ENCODE data around the gene CAD.

The CAD gene

GRCh38 chr2:27219091-27219490 is 1.9 kb downstream of the CAD start:
- peaks cover 30% of the 10 kb centered on the region for H3K4me1 ChIP-seq (ENCODE audit: insufficient read depth, low read length, poor library complexity, severe bottlenecking)
- H4K20me1 ChIP-seq (ENCODE audit: insufficient read depth, low read length, poor library complexity, severe bottlenecking): no peaks in the 10 kb centered on the region
- H3K9me2 ChIP-seq (replicated peaks; ENCODE audit: low read depth, low read length): no peaks in the 10 kb centered on the region
- H3K9ac ChIP-seq (ENCODE audit: low read depth, low read length, poor library complexity, severe bottlenecking): peak overlapping the region; percentile 96
- H2AFZ ChIP-seq (ENCODE audit: low read length): no peak overlapping the region
- no peaks in the 10 kb centered on the region for H3K9me3 ChIP-seq (ENCODE audit: insufficient read depth, low read depth, low read length)
- H3K79me2 ChIP-seq (ENCODE audit: insufficient read depth, low read length): peaks cover 31% of the 10 kb centered on the region
- H3F3A ChIP-seq (ENCODE audit: low read depth): no peaks in the 10 kb centered on the region
- no peaks in the 10 kb centered on the region for H3K27me3 ChIP-seq (ENCODE audit: insufficient read depth, low read length, poor library complexity, severe bottlenecking)
- peak overlapping the region; percentile 81 for H3K4me3 ChIP-seq (ENCODE audit: low read length, poor library complexity, severe bottlenecking)
- no peak for TF ChIP-seq CTCF (conservative IDR thresholded peaks at IDR 0.05; ENCODE audit: low read length)
- TF ChIP-seq EZH2phosphoT487 (IDR thresholded peaks at IDR 0.05; ENCODE audit: borderline replicate concordance): no peak
- peaks cover 23% of the 10 kb centered on the region; the same call in 1 of the 2 replicates for H3K36me3 ChIP-seq (ENCODE audit: insufficient read depth, low read length)
- peak overlapping the region; percentile 77 for H3K4me2 ChIP-seq (ENCODE audit: low read depth, low read length, poor library complexity, severe bottlenecking)

- no peak overlapping the region for H3K4me2 ChIP-seq (ENCODE audit: low read depth, low read length, poor library complexity, severe bottlenecking)
- TF ChIP-seq CTCF (conservative IDR thresholded peaks at IDR 0.05; ENCODE audit: low read length) (no peak), EZH2phosphoT487 (IDR thresholded peaks at IDR 0.05; ENCODE audit: borderline replicate concordance) (no peak)
- H3F3A ChIP-seq (ENCODE audit: low read depth): no peaks in the 10 kb centered on the region
- H3K4me3 ChIP-seq (ENCODE audit: low read length, poor library complexity, severe bottlenecking): no peak overlapping the region
- no peaks in the 10 kb centered on the region for H4K20me1 ChIP-seq (ENCODE audit: insufficient read depth, low read length, poor library complexity, severe bottlenecking)
- H3K9me3 ChIP-seq (ENCODE audit: insufficient read depth, low read depth, low read length): no peaks in the 10 kb centered on the region
- peaks cover 30% of the 10 kb centered on the region for H3K79me2 ChIP-seq (ENCODE audit: insufficient read depth, low read length)
- no peak overlapping the region for H3K9ac ChIP-seq (ENCODE audit: low read depth, low read length, poor library complexity, severe bottlenecking)
- H3K27me3 ChIP-seq (ENCODE audit: insufficient read depth, low read length, poor library complexity, severe bottlenecking): no peaks in the 10 kb centered on the region
- H3K36me3 ChIP-seq (ENCODE audit: insufficient read depth, low read length): peaks cover 33% of the 10 kb centered on the region; the same call in 1 of the 2 replicates
- H3K4me1 ChIP-seq (ENCODE audit: insufficient read depth, low read length, poor library complexity, severe bottlenecking): peaks cover 30% of the 10 kb centered on the region
- no peak overlapping the region for H2AFZ ChIP-seq (ENCODE audit: low read length)
- H3K9me2 ChIP-seq (replicated peaks; ENCODE audit: low read depth, low read length): no peaks in the 10 kb centered on the region
Measured at GRCh38 chr2:27220091-27220490, 2.9 kb downstream of the CAD start.

GRCh38 chr2:27221166-27221565 is 4.0 kb downstream of the CAD start:
- H3K9ac ChIP-seq (ENCODE audit: low read depth, low read length, poor library complexity, severe bottlenecking): no peak overlapping the region
- H2AFZ ChIP-seq (ENCODE audit: low read length): no peak overlapping the region
- H3K27me3 ChIP-seq (ENCODE audit: insufficient read depth, low read length, poor library complexity, severe bottlenecking): no peaks in the 10 kb centered on the region
- TF ChIP-seq CTCF (conservative IDR thresholded peaks at IDR 0.05; ENCODE audit: low read length) (no peak), EZH2phosphoT487 (IDR thresholded peaks at IDR 0.05; ENCODE audit: borderline replicate concordance) (no peak)
- no peak overlapping the region for H3K4me3 ChIP-seq (ENCODE audit: low read length, poor library complexity, severe bottlenecking)
- H4K20me1 ChIP-seq (ENCODE audit: insufficient read depth, low read length, poor library complexity, severe bottlenecking): no peaks in the 10 kb centered on the region
- no peak overlapping the region for H3K4me2 ChIP-seq (ENCODE audit: low read depth, low read length, poor library complexity, severe bottlenecking)
- no peaks in the 10 kb centered on the region for H3K9me3 ChIP-seq (ENCODE audit: insufficient read depth, low read depth, low read length)
- no peaks in the 10 kb centered on the region for H3K9me2 ChIP-seq (replicated peaks; ENCODE audit: low read depth, low read length)
- peaks cover 30% of the 10 kb centered on the region for H3K4me1 ChIP-seq (ENCODE audit: insufficient read depth, low read length, poor library complexity, severe bottlenecking)
- peaks cover 30% of the 10 kb centered on the region for H3K79me2 ChIP-seq (ENCODE audit: insufficient read depth, low read length)
- peaks cover 41% of the 10 kb centered on the region; the same call in 1 of the 2 replicates for H3K36me3 ChIP-seq (ENCODE audit: insufficient read depth, low read length)
- H3F3A ChIP-seq (ENCODE audit: low read depth): no peaks in the 10 kb centered on the region
